Measurements from ENCODE around the gene ITGA7.

Gene ITGA7

GRCh38 chr12:55647027-55647426 lies 60.7 kb downstream of the ITGA7 start:
- Histone ChIP-seq H3K27me3 (replicated peaks; ENCODE audit: control insufficient read depth, insufficient read depth, low read length) (peaks cover under 1% of the 10 kb centered on the region), H3K4me3 (ENCODE audit: low read length) (no peak overlapping the region), H3K4me1 (ENCODE audit: control insufficient read depth, insufficient read depth, low read length) (no peaks in the 10 kb centered on the region), H3K36me3 (ENCODE audit: control insufficient read depth, insufficient read depth, low read length, severe bottlenecking) (no peaks in the 10 kb centered on the region), H3K9ac (ENCODE audit: low read length) (no peak overlapping the region), H3K9me3 (ENCODE audit: control insufficient read depth, low read length) (no peaks in the 10 kb centered on the region)
- no peak for DNase-seq (ENCODE audit: low read depth)

GRCh38 chr12:55644591-55644990 lies 63.1 kb downstream of the ITGA7 start:
- no peak for DNase-seq (ENCODE audit: low read depth)
- Histone ChIP-seq H3K27me3 (replicated peaks; ENCODE audit: control insufficient read depth, insufficient read depth, low read length) (peaks cover 15% of the 10 kb centered on the region), H3K36me3 (ENCODE audit: control insufficient read depth, insufficient read depth, low read length, severe bottlenecking) (no peaks in the 10 kb centered on the region), H3K4me1 (ENCODE audit: control insufficient read depth, insufficient read depth, low read length) (no peaks in the 10 kb centered on the region), H3K9me3 (ENCODE audit: control insufficient read depth, low read length) (no peaks in the 10 kb centered on the region), H3K9ac (ENCODE audit: low read length) (no peak overlapping the region), H3K4me3 (ENCODE audit: low read length) (no peak overlapping the region)

DNA sequence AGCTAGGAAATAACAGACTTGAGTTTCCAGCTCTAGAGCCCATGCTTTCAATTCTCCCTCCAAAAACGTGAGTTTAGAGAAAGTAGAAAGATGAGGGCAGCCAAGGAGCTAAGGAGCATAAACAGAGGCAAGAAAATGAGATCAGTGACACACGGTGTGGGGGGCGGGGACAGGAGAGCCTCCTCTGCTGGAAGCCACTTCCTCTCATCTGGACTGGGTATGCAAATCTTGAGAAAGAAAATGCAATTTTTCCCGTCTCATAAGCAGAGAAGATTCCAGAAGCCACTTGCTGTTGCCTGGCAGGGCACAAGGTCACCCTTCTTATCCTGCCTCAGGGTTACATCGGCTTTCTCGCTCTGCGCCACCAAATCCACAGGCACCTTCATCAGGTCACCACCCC lies 65.0 kb downstream of the ITGA7 start:
- H3K36me3 ChIP-seq (ENCODE audit: control insufficient read depth, insufficient read depth, low read length, severe bottlenecking) = no peaks in the 10 kb centered on the region
- H3K9ac ChIP-seq (ENCODE audit: low read length) = no peak overlapping the region
- H3K4me1 ChIP-seq (ENCODE audit: control insufficient read depth, insufficient read depth, low read length) = no peaks in the 10 kb centered on the region
- H3K4me3 ChIP-seq (ENCODE audit: low read length) = no peak overlapping the region
- DNase-seq (ENCODE audit: low read depth) = no peak
- peaks cover 31% of the 10 kb centered on the region for H3K27me3 ChIP-seq (replicated peaks; ENCODE audit: control insufficient read depth, insufficient read depth, low read length)
- no peaks in the 10 kb centered on the region for H3K9me3 ChIP-seq (ENCODE audit: control insufficient read depth, low read length)

DNA sequence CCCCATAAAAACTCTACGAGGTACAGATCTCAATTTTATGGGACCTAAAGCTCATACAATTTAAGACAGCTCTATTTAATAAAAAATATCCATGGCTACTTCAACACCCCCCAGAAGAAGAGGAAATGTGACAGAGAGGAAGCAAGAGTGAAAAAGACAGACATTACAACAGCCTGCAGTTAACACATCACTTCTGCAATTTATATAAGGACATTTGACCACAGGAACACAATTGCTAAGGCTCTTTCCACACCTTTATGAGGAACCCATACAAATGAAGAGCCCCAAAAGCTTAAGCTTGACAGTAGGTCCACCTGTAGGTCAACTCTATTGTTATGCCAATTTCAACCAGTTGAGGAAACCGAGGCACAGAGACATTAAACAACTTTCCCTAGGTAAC lies 65.4 kb downstream of the ITGA7 start:
- Histone ChIP-seq H3K9ac (ENCODE audit: low read length) (no peak overlapping the region), H3K4me1 (ENCODE audit: control insufficient read depth, insufficient read depth, low read length) (no peaks in the 10 kb centered on the region), H3K27me3 (replicated peaks; ENCODE audit: control insufficient read depth, insufficient read depth, low read length) (peaks cover 33% of the 10 kb centered on the region), H3K36me3 (ENCODE audit: control insufficient read depth, insufficient read depth, low read length, severe bottlenecking) (no peaks in the 10 kb centered on the region), H3K9me3 (ENCODE audit: control insufficient read depth, low read length) (no peaks in the 10 kb centered on the region), H3K4me3 (ENCODE audit: low read length) (no peak overlapping the region)
- DNase-seq (ENCODE audit: low read depth) = no peak

GRCh38 chr12:55641595-55641994 lies 66.1 kb downstream of the ITGA7 start:
- no peaks in the 10 kb centered on the region for H3K9me3 ChIP-seq (ENCODE audit: control insufficient read depth, low read length)
- no peaks in the 10 kb centered on the region for H3K4me1 ChIP-seq (ENCODE audit: control insufficient read depth, insufficient read depth, low read length)
- no peak for DNase-seq (ENCODE audit: low read depth)
- H3K9ac ChIP-seq (ENCODE audit: low read length) = no peak overlapping the region
- H3K36me3 ChIP-seq (ENCODE audit: control insufficient read depth, insufficient read depth, low read length, severe bottlenecking) = no peaks in the 10 kb centered on the region
- H3K27me3 ChIP-seq (replicated peaks; ENCODE audit: control insufficient read depth, insufficient read depth, low read length) = peaks cover 33% of the 10 kb centered on the region
- H3K4me3 ChIP-seq (ENCODE audit: low read length) = no peak overlapping the region

DNA sequence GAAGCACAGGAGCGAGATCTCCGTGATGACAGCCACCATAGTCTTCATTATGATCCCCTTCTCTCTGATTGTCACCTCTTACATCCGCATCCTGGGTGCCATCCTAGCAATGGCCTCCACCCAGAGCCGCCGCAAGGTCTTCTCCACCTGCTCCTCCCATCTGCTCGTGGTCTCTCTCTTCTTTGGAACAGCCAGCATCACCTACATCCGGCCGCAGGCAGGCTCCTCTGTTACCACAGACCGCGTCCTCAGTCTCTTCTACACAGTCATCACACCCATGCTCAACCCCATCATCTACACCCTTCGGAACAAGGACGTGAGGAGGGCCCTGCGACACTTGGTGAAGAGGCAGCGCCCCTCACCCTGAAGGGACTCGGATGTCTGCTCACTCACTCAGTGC lies 70.2 kb downstream of the ITGA7 start:
- H3K9ac ChIP-seq (ENCODE audit: low read length) = no peak overlapping the region
- H3K9me3 ChIP-seq (ENCODE audit: control insufficient read depth, low read length) = no peaks in the 10 kb centered on the region
- no peaks in the 10 kb centered on the region for H3K4me1 ChIP-seq (ENCODE audit: control insufficient read depth, insufficient read depth, low read length)
- no peak overlapping the region for H3K4me3 ChIP-seq (ENCODE audit: low read length)
- peaks cover 58% of the 10 kb centered on the region for H3K27me3 ChIP-seq (replicated peaks; ENCODE audit: control insufficient read depth, insufficient read depth, low read length)
- DNase-seq (ENCODE audit: low read depth) = no peak
- no peaks in the 10 kb centered on the region for H3K36me3 ChIP-seq (ENCODE audit: control insufficient read depth, insufficient read depth, low read length, severe bottlenecking)

GRCh38 chr12:55636853-55637252 lies 70.9 kb downstream of the ITGA7 start, which contains the start of gene OR10P1:
TSS of gene OR10P1 (plus strand) at chr12:55636892. CDS start at chr12:55636892, 0 bp downstream.
- no peaks in the 10 kb centered on the region for H3K9me3 ChIP-seq (ENCODE audit: control insufficient read depth, low read length)
- H3K36me3 ChIP-seq (ENCODE audit: control insufficient read depth, insufficient read depth, low read length, severe bottlenecking) = no peaks in the 10 kb centered on the region
- H3K9ac ChIP-seq (ENCODE audit: low read length) = no peak within 1 kb of the TSS
- H3K4me1 ChIP-seq (ENCODE audit: control insufficient read depth, insufficient read depth, low read length) = no peaks in the 10 kb centered on the region
- no peak within 1 kb of the TSS for H3K4me3 ChIP-seq (ENCODE audit: low read length)
- DNase-seq (ENCODE audit: low read depth) = no peak
- peaks cover 62% of the 10 kb centered on the region for H3K27me3 ChIP-seq (replicated peaks; ENCODE audit: control insufficient read depth, insufficient read depth, low read length)

GRCh38 chr12:55636116-55636655 lies 71.5 kb downstream of the ITGA7 start:
- Histone ChIP-seq H3K9ac (ENCODE audit: low read length) (no peak overlapping the region), H3K4me3 (ENCODE audit: low read length) (no peak overlapping the region), H3K9me3 (ENCODE audit: control insufficient read depth, low read length) (no peaks in the 10 kb centered on the region), H3K4me1 (ENCODE audit: control insufficient read depth, insufficient read depth, low read length) (no peaks in the 10 kb centered on the region), H3K36me3 (ENCODE audit: control insufficient read depth, insufficient read depth, low read length, severe bottlenecking) (no peaks in the 10 kb centered on the region), H3K27me3 (replicated peaks; ENCODE audit: control insufficient read depth, insufficient read depth, low read length) (peaks cover 55% of the 10 kb centered on the region)
- DNase-seq (ENCODE audit: low read depth) = no peak

Measured in adipocyte (in vitro differentiated cells).